ENCODE data around the gene FPR3.
"Not testable (repeated sequence)": the region's sequence is repeated elsewhere in the genome, so short reads cannot be mapped to it uniquely, and the experiment has no call there.

The FPR3 gene

GRCh38 chr19:51784109-51784785 is 10.7 kb upstream of the FPR3 start:
- no peak for DNase-seq

GRCh38 chr19:51784922-51785690 is 9.9 kb upstream of the FPR3 start:
- no peak for DNase-seq

- DNase-seq, result no peak
These were observed 8.1 kb upstream of the FPR3 start for GRCh38 chr19:51786646-51787494.

- DNase-seq, result no peak
These were observed 6.9 kb upstream of the FPR3 start for GRCh38 chr19:51788029-51788428.

GRCh38 chr19:51789061-51789795 is 5.7 kb upstream of the FPR3 start:
- DNase-seq, result no peak

GRCh38 chr19:51792932-51793331 is 2.0 kb upstream of the FPR3 start:
- no peak for DNase-seq

GRCh38 chr19:51793994-51794393 is 963 bp upstream of the FPR3 start:
- DNase-seq, result no peak

- no peak for DNase-seq
These were observed 1.3 kb downstream of the FPR3 start for GRCh38 chr19:51796195-51796679.

GRCh38 chr19:51797480-51797879 is 2.5 kb downstream of the FPR3 start:
- DNase-seq, result no peak

GRCh38 chr19:51798062-51798461 is 3.1 kb downstream of the FPR3 start:
- DNase-seq, result no peak

GRCh38 chr19:51799034-51799773 is 4.2 kb downstream of the FPR3 start:
- peak; percentile 21 for DNase-seq

- no peak for DNase-seq
These were observed 5.0 kb downstream of the FPR3 start for GRCh38 chr19:51799774-51800472.

GRCh38 chr19:51800473-51801244 is 5.7 kb downstream of the FPR3 start:
- no peak for DNase-seq

- no peak for DNase-seq
These were observed 7.8 kb downstream of the FPR3 start for GRCh38 chr19:51802775-51803174.

- DNase-seq, result no peak
These were observed 8.6 kb downstream of the FPR3 start for GRCh38 chr19:51803519-51803918.

GRCh38 chr19:51803967-51804366 is 9.0 kb downstream of the FPR3 start:
- no peak for DNase-seq

GRCh38 chr19:51804789-51805188 is 9.8 kb downstream of the FPR3 start:
- not testable (repeated sequence) for DNase-seq

- not testable (repeated sequence) for DNase-seq
These were observed 10.4 kb downstream of the FPR3 start for GRCh38 chr19:51805396-51805795.

GRCh38 chr19:51806571-51806970 is 11.6 kb downstream of the FPR3 start:
- DNase-seq, result not testable (repeated sequence)

GRCh38 chr19:51807111-51807701 is 12.2 kb downstream of the FPR3 start:
- no peak for DNase-seq
